ENCODE measurements around the gene CACNG5.

- TF ChIP-seq CTCF (conservative IDR thresholded peaks at IDR 0.05 in 1 of 2, IDR thresholded peaks at IDR 0.05 in 1 of 2; ENCODE audit: low read depth in 1 of 2, low read length in 2 of 2) (no peak), EZH2 (IDR thresholded peaks at IDR 0.05; ENCODE audit: low read length, missing control alignments) (no peak)
These were observed 3.2 kb downstream of the CACNG5 start for GRCh38 chr17:66837885-66838665.

All from fibroblast of lung (primary cell).